HG02623 (cell line): ENCODE data around the gene CBR4.
A peak's percentile ranks its signal among the peaks of the same experiment; 100 is the strongest.

Experiments
- ATAC-seq: cut with Tn5 transposase; IDR thresholded peaks from one replicate; pipeline ENCODE4 v1.9.1; 2021; ENCODE audit warnings: moderate library complexity; ENCODE audit not compliant: unreplicated experiment

The CBR4 gene

DNA sequence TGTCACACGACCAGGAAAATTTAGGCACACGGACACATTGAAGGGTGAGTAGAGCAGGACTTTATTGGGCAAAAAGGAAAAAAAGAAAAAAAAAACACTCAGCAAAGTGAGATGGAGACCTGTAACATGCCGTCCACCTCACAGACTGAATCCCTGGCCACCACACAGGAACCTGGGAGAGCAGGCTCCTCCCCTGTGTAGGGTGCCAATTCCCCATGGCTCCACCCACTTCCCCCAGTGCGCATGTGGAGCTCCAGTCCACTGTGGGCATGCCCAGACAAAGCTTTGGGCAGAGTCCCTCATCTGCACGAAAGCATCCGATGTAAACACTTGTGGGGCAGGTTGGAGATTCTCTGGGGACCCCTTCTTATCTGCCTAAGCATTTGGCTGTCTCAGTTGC lies 23.6 kb upstream of the CBR4 start:
- ATAC-seq = no peak

DNA sequence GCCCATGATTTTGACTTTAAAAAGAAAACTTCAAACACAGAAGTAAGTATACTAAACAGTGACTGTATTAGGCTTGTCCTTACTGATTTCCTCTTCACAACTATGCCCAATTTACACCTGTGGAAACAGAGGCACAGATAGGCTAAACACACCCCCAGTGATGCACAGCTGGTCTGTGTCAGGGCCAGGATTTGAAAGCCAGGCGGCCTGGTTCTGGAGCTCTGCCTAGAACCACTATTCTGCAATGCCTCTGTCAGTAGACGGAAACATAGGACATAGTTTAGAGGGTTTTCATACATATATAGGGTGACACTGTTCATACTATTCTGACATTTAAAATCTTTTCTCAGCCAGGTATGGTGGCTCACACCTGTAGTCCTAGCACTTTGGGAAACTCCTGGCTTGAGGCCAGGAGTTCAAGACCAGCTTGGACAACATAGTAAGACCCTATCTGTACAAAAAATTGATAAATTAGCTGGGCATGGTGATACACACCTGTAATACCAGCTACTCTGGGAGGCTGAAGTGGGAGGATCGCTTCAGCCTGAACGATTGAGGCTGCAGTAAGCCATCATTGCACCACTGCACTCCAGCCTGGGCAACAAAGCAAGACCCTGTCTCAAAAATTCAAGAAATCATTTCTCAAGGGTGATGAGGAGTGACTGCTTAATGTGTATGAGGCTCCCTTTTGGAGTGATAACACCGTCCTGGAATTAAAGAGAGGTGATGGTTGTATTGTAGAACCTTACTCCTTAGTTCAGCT lies 23.0 kb upstream of the CBR4 start:
- ATAC-seq = no peak

DNA sequence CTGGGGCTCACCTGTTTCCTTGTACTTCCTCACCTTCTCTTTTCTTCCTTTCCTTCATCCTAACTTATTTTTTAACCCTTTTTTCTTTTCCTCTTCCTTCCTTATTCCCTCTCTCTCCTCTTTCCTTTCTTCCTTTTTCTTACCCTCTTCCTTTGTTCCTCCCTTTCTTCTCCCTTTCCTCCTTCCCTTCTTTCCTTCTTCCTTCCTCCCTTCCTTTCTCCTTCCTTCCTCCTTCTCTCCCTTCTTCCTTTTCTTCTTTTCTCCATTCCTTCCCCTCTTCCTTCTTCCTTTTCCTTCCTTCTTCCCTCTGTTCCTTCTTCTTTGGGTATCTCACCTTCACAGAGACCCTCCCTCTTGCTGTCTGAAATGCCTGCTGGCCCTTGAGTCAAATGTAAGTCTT lies 22.1 kb upstream of the CBR4 start:
- ATAC-seq = no peak

DNA sequence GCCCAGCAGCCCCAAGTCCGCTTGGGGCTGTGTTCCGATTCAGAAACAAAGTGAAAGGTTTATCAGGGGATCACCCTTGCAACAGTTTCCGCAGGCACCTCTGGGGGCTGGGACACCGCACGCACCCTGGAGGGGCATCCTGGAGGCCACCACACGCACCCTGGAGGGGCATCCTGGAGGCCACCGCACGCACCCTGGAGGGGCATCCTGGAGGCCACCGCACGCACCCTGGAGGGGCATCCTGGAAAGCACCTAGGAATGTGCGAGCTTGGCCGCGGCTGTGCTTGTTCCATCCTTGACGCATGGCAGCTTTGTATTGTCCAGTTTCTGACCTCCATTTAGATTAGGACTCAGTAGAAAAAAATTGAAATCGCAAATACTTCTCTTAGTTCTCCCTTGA lies 21.3 kb upstream of the CBR4 start:
- ATAC-seq = no peak

DNA sequence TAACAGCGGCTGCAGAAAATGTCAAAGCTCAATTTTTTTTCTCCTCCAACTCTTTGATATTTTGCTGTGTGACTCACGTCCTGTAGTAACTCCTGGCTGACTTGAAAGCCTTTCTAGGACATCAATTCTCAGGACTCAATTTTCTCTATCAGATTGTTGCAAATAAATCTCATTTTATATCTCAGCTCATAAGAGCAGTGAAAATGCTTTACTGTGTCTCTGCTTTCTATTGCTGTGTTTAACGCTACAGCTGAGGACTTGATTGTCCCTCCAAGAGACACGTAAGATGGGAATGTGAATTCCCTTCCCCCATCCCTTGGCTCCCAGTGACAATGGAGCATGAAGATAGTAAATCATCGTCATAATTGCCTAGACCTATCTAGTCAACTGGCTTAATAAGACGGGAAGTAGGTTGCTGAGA lies 20.5 kb upstream of the CBR4 start:
- ATAC-seq = no peak

DNA sequence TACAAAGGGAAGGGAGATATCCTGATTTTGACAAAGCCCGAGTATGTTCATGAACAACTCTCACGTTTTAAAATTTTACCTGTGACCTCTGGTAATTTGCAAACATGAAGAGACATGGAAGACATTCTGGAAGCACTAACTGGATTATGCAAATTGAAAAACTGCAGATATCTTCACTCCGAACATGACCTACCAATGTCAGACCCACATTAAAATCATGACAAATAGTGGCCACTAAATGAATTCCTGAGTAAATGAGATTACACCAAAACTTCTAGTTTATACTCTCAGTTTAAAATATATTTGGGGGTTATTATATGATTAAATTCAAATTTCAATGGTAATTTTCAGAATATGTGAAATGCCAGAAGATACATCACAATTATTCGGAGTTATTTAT lies 19.9 kb upstream of the CBR4 start:
- no peak for ATAC-seq

DNA sequence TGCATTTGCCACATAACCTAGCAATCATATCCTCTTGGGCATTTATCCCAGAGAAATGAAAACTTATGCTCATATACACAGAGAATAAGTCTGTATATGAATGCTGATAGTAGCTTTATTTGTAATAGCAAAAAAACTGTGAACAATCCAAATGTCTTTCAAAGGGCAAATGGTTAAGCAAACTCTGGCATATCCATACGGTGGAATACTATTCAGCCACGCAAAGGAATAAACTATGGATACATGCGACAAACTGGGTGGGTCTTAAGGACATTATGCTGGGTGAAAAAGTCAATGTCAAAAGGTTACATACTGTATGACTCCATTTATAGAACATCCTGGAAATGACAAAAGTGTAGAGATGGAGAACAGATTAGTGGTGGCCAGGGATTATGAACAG lies 17.6 kb upstream of the CBR4 start:
- no peak for ATAC-seq

DNA sequence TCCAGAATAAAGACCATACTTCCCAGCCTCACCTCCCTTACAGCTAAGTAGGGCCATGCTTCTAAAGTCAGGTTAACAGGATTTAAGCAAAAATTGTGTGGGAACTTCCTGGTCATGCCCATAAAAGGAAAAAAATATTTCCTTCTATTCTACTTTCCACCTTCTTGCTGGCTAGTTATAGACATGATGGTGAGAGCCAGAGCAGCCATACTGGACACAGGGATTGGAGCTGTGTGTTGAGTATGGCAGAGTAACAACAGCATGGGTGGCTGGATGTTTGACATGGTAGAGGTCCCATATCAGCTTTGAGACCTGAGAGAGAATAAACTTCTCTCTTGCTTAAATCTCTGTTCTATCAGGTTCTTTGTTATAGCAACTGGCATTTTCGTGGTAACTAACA lies 15.1 kb upstream of the CBR4 start:
- no peak for ATAC-seq

DNA sequence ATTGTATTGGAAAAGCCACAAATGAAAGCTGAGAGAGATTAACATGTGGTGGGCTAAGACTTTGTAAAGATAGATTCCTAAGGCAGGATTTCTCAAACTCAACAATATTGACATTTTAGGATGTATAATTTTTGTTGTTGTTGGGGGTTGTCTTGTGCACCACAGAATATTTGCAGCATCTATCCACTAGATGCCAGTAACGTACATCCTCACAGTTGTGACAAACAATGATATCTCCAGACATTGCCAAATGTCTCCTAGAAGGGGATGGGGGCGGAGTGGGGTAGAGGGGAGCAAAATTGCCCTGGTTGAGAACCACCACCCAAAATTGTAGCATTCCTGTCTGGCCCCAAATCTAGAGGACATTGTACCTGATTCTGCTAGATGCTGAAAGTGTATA lies 14.7 kb upstream of the CBR4 start:
- no peak for ATAC-seq

DNA sequence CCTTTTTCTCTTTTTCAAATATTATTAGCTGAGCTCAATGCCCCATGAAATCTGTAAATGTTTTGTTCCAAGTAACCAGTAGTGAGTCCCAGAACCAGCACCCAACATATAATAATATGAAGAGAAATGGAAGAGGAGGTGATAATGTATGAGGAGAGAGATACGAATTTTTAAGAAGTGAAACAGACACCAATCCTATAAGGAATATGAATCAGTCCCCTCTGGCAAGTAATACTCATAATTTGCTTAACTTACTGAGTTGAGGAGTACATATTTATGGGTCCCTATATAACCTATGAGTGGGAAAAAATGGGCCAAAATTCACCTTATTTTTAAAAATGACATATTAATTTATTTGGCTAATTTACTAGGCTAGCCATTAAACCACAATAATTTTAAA lies 8.4 kb upstream of the CBR4 start:
- no peak for ATAC-seq

DNA sequence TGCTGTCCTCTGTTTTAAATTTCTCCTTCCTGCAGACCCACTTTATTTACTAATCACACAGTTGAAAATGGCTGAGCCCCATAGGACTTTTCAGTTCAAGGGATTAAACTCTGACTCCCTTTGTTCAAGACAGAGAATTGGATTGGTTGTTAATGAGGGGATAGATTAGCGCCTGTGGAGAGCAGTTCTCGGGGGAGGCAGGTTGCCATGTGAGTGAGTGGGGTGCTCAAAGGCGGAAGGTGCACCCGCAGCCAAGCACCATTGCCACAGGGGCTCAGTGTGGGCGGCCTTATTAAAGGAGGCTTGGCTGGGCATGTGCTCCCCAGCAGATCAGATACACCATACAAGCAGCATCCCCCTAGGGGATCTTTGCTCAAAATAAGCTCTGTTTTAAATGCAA lies 7.9 kb upstream of the CBR4 start:
- ATAC-seq = no peak

DNA sequence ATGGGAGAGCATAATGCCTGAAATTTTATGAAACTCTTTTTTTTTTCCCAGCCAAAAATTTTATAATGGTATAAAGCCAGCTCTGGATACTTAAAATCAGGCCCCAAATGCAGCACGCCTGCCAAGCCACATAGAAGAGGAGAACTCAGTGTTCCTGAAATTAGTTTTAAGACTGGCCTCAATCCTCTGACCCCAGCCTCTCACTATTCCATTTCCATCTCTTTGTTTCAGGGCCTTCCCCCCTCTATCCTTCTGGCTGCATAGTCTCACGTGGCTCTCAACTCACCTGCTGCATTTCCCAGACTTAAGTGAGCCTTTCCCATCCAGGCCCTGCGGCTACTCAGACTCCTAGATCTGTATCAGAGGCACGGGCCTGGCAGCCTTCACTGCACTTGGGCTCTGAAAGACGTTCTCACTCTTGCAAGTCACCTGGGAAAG lies 5.2 kb upstream of the CBR4 start:
- no peak for ATAC-seq

DNA sequence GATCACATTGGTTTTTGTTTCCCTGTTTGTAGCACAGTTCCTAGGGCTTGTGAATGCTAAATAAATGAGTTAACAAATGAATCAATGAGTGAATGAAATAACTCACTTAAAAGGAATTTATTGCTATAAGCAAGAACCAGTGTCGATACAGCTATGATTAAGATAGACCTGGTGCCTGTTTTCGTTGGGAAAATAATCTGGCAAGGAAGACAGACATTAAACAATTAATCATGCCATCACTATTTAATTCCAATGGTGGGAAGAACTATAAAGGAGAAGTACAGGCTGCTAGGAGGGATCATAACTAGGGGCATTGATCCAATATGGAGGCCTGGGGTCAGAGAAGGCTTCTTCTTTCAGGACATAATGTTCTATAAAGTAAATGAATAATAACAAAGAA lies 4.5 kb upstream of the CBR4 start:
- no peak for ATAC-seq

DNA sequence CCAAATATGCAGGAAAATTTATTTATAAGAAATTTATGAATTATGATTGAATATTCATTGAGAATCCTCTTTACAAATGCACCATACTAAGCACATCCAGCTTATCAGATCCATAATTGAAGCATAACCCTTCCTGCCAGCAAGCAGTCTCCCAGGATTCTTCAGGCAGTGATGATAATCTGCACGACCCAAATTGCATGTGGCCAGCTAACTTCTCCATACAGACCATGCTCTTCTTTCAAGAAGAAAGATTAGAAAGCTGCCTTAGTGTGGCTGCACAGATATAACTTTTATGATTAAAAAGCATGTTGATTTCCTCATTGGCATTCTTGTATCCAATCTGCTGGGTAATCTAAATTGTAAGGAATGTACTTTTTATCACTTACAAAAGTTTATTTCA lies 3.3 kb upstream of the CBR4 start:
- ATAC-seq = no peak

DNA sequence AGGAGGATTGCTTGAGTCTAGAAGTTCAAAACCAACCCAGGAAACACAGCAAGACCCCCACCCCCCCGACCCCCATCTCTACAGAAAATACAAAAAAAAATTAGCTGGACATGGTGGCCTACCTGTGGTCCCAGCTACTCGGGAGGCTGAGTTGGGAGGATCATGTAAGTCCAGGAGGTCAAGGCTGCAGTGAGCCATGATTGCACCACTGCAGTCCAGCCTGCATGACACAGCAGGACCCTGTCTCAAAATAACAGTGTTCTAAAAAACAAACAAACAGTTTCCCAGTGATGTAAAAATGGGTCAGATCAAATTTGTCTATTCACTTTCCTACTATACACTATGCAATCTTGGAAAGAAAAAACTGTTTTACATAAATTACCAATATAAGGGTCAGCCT lies 2.0 kb upstream of the CBR4 start:
- no peak for ATAC-seq

DNA sequence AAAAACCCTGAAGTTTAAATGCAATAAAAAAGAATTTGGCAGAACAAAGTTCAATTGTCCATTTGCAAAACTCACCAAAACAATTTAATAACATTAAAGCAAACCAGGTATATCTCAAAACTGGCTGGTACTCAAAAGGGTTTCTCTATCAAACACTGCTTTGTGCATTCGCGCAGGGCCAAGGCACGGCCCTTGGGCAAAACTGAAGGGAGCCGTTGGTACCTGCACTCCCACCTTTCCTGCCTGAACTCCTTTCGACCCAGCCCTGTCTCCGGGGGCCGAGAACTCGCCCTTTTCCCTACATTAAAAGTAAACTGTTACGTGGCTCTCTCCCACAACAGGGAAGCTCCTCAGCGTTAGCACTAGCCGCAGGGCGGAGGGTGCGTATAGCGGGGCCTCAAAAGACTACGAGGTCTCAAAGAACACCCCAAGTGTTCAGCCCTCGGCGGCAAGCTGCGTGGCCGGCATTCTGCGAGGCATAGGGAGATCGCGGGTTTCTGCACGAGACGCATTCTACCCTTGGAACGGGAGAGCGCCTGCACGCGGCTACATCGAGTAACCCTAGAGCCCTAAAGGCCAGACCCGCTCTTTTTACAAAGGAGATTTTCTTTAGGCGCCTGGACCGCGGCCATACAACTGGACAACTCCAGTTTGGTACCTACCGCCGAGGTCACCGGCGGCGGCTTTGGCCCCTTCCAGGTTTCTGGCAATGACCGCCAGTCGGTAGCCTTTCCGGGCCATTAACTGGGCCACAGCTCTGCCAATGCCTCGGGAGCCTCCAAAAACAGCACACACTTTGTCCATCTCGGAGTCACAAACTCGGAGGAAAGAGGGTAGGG lies 550 bp downstream of the CBR4 start:
- ATAC-seq = peak; percentile 27

DNA sequence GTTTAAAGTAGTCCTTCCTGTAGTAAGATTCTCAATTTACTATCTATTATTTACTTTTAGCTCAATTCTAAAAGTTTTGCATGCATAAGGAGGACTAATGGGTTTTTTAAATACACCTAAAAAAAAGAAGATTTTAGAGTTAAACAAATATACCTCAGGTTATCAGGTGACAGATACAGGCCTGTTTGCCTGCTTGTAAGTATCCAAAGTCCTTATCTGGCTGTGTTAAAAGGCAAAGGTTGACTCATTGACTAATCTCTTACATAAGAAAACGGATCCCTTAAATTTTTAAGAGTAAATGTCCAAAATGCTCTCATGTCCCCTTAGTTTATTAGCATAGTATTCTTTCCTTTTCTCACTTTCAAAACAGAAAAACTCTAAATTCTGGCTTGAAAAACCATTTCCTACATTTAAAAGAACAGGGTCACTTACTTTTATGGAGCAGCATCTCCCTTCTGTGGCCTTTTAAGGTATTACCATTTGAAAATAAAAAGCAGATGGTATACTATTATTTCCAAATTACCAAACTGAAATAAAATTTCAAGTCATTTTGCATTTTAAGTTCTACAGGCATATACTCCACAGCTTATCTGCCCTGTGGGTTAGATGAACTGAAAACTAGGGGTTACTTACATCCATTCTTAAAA lies 4.5 kb downstream of the CBR4 start:
- ATAC-seq = no peak

DNA sequence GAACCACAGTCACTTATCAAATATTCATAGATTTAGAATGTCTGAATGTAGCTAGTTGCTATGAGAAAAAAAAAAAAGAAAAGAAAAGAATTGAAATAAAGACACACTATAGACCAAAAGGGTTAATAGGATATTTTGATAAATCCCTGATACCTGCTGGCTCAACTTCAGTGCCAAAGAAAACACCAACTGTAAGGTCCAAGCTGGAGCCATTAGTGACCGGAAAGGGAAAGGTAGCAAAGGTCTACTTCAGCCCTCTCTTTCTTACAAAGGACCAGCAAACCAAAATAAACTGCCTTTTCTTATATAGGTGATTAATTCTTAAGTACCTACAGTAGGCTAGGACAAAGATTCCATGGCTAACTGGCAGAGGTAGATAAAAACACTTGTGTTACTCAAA lies 9.7 kb downstream of the CBR4 start:
- ATAC-seq = no peak

DNA sequence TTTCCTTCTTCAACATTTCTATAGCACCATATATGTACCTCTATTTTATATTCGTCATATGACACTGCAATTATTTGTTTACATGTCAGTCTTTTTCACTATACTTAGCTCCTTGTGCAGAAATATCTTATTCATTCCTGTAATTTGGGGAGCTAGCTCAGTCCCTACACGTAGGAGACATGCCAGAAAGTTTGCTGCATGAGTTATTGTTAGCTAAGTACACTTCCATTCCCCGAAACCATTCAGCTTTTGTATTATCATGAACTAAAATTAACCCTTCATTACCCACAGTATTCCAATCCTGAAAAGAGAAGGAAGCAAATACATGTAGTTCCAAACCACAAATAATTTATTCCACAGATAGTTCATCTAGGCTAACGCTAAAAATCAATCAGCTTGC lies 10.2 kb downstream of the CBR4 start:
- no peak for ATAC-seq

DNA sequence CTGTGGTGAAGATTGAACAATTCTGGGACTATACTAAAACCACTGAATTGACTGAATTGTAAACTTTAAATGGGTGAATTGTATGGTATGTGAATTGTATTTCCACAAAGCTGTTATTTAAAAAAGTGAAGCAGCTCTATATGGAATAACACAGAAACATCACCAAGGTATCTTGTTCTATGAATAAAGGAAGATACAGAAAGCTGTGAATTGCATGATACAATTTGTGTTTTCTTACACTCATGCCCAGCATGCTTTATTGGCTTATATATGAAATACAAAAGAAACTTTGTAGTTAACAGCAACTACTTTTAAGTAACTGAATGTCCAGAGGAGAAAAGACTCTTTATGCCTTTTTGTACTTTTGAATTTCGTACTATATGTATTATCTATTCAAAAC lies 11.5 kb downstream of the CBR4 start:
- no peak for ATAC-seq

DNA sequence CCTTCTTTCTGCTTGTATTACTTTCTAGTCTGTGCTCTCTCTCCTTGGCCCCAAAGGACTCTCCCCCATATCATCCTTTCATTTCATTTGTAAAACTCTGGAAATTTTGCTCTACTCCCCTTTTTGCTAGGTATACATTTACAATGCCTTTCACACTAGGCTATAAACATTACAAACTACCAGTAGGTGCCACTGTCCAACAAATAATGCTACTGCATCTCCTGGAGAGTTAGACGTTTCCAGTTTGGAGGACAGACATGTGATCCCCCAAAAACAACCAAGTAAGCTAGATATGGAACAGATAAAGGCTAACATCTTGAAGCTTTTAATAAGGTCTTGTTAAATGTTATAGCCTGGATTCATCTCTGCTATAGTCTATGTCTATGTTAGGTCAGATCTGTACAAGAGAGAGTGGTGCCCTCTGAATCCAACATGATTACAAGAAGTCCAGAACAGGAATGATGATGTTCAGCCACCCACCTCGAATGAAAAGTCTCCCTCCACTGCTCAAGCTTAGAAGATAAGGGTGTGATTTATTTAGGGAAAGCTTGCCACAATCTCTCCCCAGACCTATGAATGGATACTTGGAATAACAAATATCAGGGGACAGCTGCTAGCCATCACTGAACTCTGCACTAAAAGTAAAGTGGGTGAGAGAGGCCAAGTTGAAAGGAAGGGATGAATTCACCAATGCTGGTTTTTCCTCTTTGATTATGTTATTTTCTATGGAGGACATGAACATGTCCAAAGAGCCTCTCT lies 14.3 kb downstream of the CBR4 start:
- no peak for ATAC-seq
